ENCODE results near the gene COIL. TPM values are rescaled to one million over a fixed set of nuclear protein-coding genes. Genes with fewer than 3 reads are reported as not detected.
"Not testable (repeated sequence)": the region's sequence is repeated elsewhere in the genome, so short reads cannot be mapped to it uniquely, and the experiment has no call there.

The COIL gene
- total RNA-seq, 2 experiments from 2014 or later = 16.2 to 17.2 TPM

DNA sequence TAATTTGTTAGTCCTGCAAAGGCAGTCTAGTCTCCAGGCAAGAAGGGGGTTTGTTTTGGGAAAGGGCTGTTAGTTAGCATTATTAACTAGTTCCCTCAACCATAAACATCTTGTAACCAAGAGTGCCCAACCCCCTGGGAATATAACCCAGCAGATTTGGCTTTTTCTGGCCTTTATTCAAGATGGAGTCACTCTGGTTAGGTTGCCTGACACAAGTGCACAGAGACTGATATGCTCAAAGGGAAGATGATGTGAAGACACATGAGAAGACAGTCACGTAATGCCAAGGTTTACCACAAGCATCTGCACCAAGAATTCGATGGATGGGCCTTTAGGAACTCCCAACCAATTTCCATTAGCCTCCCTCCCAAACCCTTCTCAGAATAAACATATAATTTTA, 13.2 kb upstream of the COIL start:
- no peak overlapping the region for H3K4me3 Mint-ChIP-seq
- DNase-seq = no peak
- no peaks in the 10 kb centered on the region for H3K9me3 Mint-ChIP-seq
- H3K27ac Mint-ChIP-seq = no peak overlapping the region
- ChIA-PET POLR2A (interaction anchor here (1.4 kb wide), 1 partner anchor 14 kb away, joined by 3 read pairs; the partner anchor contains the start of gene COIL), CTCF (no interaction called here)
- no peaks in the 10 kb centered on the region for H3K36me3 Mint-ChIP-seq (ENCODE audit: low read depth)
- H3K27me3 Mint-ChIP-seq = peaks cover 22% of the 10 kb centered on the region
- H3K4me1 Mint-ChIP-seq = peaks cover 15% of the 10 kb centered on the region

DNA sequence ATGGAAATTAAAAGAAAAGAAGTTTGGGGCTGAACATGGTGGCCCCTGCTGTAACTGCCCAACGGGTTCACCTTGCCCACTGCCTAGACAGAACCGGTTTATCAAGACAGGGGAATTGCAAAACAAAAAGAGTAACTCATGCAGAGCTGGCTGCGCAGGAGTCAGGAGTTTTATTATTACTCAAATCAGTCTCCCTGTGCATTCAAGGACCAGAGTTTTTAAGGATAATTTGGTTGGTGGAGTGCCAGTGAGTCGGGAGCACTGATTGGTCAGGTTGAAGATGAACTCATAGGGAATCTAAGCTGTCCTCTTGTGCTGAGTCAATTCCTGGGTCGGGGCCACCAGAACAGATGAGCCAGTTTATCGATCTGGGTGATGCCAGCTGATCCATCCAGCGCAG, 12.7 kb upstream of the COIL start:
- Mint-ChIP-seq H3K4me3 (no peak overlapping the region), H3K9me3 (no peaks in the 10 kb centered on the region), H3K36me3 (ENCODE audit: low read depth) (no peaks in the 10 kb centered on the region), H3K27me3 (peaks cover 22% of the 10 kb centered on the region), H3K4me1 (peaks cover 10% of the 10 kb centered on the region), H3K27ac (no peak overlapping the region)
- ChIA-PET POLR2A (no interaction called here), CTCF (no interaction called here)
- DNase-seq = no peak

DNA sequence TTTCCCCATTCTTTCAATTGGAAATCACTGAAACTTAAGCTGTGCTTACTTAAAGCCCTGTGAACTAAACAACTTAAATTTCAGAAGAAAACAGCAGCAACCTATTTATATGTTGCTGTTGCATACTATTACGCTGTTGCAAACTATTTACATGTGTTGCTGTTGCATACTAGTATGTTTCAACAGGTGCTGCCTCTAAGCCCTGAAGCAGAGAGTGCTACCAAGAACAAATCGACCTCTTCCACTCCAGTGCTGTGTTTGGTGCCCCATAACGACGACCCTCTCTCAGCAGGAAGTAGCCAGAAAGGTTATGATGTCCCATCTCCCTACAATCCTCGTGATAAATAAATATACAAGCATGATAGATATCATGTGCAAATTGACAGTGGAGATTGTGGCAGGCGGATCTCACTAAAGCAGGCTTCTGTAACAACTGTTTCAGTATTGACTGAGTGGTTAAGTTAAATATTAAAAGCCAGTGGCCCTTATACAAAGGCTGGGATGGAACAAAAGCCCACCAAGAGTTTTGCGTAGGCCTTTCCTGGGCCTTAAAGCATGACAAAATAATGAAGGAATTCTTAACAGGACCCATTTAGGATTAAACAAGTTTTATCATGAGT, 11.4 kb upstream of the COIL start:
- H3K9me3 Mint-ChIP-seq = no peaks in the 10 kb centered on the region
- CTCF ChIA-PET = interaction anchor here (1.4 kb wide), 1 partner anchor 12 kb away, joined by 3 read pairs; the partner anchor contains the start of gene COIL
- H3K27ac Mint-ChIP-seq = no peak overlapping the region
- H3K4me3 Mint-ChIP-seq = no peak overlapping the region
- no peak for DNase-seq
- H3K36me3 Mint-ChIP-seq (ENCODE audit: low read depth) = no peaks in the 10 kb centered on the region
- H3K4me1 Mint-ChIP-seq = peaks cover 4% of the 10 kb centered on the region
- POLR2A ChIA-PET = no interaction called here
- peaks cover 22% of the 10 kb centered on the region for H3K27me3 Mint-ChIP-seq

DNA sequence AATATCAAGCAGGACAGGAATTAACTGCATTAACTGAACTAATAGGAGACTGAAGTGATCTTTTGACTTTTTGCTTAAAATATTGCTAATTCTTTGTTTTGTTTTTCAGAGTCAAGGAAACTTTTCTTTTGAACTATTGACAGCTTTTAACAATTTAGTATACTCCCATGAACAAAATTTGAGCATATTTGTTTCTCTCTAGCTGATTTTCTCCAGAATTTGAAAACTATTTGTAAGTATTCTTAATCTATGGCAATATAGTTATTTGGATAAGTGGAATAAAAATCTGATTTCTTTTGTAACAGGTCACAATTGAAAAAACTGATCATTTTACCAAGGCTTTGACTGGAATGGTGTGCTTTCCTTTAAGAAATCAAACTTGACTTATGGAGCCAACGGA, 10.1 kb upstream of the COIL start:
- H3K27ac Mint-ChIP-seq = no peak overlapping the region
- H3K36me3 Mint-ChIP-seq (ENCODE audit: low read depth) = no peaks in the 10 kb centered on the region
- H3K4me1 Mint-ChIP-seq = no peaks in the 10 kb centered on the region
- H3K27me3 Mint-ChIP-seq = peaks cover 15% of the 10 kb centered on the region
- H3K4me3 Mint-ChIP-seq = no peak overlapping the region
- ChIA-PET CTCF (no interaction called here), POLR2A (no interaction called here)
- no peaks in the 10 kb centered on the region for H3K9me3 Mint-ChIP-seq
- DNase-seq = no peak

DNA sequence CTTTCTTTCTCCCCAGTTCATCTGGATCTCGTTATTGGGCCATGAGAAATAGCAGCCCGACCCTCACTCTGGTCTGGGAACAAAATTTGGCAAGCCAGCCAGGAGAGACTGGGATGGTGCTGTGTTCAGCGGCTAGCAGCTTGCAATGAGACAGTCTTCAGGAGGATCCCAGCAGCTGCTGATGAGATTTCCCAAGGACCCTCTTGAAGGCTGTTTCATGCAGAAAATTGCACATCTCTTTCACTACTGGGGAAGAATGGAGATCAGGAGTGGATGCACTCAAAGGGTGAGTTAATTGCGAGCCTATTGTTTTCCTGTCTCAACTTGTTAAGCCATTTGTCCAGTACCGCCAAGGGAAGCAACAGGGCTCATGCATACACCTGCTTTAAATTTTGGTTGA, 5.5 kb upstream of the COIL start:
- DNase-seq = no peak
- no peaks in the 10 kb centered on the region for H3K9me3 Mint-ChIP-seq
- ChIA-PET POLR2A (interaction anchor here (2.2 kb wide), 1 partner anchor 12 kb away, joined by 8 read pairs; the partner anchor contains the start of gene SCPEP1), CTCF (interaction anchor here (1.5 kb wide), 1 partner anchor 146 kb away, joined by 4 read pairs; no protein-coding TSS in a partner anchor)
- H3K4me1 Mint-ChIP-seq = peaks cover 5% of the 10 kb centered on the region
- H3K27me3 Mint-ChIP-seq = peaks cover 8% of the 10 kb centered on the region
- no peak overlapping the region for H3K27ac Mint-ChIP-seq
- H3K4me3 Mint-ChIP-seq = no peak overlapping the region
- H3K36me3 Mint-ChIP-seq (ENCODE audit: low read depth) = no peaks in the 10 kb centered on the region

DNA sequence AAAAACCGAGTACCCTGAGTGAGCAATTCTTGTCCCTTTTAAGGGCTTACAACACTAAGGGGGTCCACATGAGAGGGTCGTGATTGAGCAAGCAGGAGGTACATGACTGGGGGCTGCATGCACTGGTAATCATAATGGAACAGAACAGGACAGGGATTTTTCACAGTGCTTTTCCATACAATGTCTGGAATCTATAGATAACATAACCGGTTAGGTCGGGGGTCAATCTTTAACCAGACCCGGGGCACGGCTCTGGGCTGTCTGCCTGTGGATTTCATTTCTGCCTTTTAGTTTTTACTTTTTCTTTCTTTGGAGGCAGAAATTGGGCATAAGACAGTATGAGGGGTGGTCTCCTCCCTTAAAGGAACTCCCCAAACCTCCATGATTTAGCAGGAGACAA, 4.8 kb upstream of the COIL start:
- not testable (repeated sequence) for H3K9me3 Mint-ChIP-seq; H3K36me3 Mint-ChIP-seq (ENCODE audit: low read depth); H3K4me3 Mint-ChIP-seq; H3K27me3 Mint-ChIP-seq; DNase-seq; H3K27ac Mint-ChIP-seq
- POLR2A ChIA-PET = interaction anchor here (2.2 kb wide), 1 partner anchor 12 kb away, joined by 8 read pairs; the partner anchor contains the start of gene SCPEP1
- CTCF ChIA-PET = interaction anchor here (1.5 kb wide), 1 partner anchor 146 kb away, joined by 4 read pairs; no protein-coding TSS in a partner anchor
- H3K4me1 Mint-ChIP-seq = peaks cover 10% of the 10 kb centered on the region

DNA sequence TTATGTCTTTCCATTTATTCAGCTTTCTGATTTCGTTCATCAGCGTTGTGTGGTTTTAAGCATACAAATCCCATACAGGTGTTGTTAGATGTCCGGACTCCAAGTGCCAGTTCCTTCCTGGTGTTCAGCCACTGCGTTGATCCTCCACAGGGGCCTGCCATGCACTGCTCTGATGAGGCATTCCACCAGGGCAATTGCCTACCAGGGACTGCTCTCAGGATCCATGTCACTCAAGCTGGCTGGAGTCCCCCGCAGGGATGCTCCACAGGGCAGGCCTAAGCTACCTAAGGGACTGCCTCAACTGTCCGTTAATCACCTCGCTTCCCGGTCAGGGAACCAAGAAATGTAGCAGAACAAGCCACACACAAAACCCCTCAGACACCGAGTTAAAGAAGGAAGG, 4.4 kb upstream of the COIL start:
- H3K4me3 Mint-ChIP-seq; H3K27me3 Mint-ChIP-seq; H3K27ac Mint-ChIP-seq; H3K9me3 Mint-ChIP-seq; DNase-seq; H3K36me3 Mint-ChIP-seq (ENCODE audit: low read depth); CTCF ChIA-PET: not testable (repeated sequence)
- POLR2A ChIA-PET = interaction anchor here (2.2 kb wide), 1 partner anchor 13 kb away, joined by 8 read pairs; the partner anchor contains the start of gene SCPEP1
- peaks cover 10% of the 10 kb centered on the region for H3K4me1 Mint-ChIP-seq

DNA sequence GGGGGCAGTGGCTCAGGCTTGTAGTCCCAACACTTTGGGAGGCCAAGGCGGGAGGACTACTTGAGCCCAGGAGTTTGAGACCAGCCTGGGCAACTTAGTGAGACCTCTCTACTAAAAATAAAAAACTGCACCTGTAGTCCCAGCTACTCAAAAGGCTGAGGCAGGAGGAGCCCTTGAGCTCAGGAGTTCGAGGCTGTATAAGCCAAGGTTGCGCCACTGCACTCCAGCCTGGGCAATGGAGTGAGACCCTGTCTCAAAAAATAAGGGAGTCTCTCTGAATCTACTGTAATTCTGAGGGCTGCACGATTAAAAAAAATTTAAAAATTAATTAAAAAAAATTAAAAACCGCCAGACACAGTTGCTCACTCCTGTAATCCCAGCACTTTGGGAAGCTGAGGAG, 3.9 kb downstream of the COIL start:
- Mint-ChIP-seq H3K4me1 (peaks cover 23% of the 10 kb centered on the region), H3K36me3 (ENCODE audit: low read depth) (peaks cover 12% of the 10 kb centered on the region), H3K4me3 (no peak overlapping the region), H3K9me3 (no peaks in the 10 kb centered on the region), H3K27me3 (no peaks in the 10 kb centered on the region), H3K27ac (no peak overlapping the region)
- ChIA-PET CTCF (interaction anchor here (0.9 to 1.6 kb wide), 2 partner anchors 18 to 177 kb away, joined by 3 read pairs; no protein-coding TSS in a partner anchor), POLR2A (no interaction called here)
- DNase-seq = no peak

DNA sequence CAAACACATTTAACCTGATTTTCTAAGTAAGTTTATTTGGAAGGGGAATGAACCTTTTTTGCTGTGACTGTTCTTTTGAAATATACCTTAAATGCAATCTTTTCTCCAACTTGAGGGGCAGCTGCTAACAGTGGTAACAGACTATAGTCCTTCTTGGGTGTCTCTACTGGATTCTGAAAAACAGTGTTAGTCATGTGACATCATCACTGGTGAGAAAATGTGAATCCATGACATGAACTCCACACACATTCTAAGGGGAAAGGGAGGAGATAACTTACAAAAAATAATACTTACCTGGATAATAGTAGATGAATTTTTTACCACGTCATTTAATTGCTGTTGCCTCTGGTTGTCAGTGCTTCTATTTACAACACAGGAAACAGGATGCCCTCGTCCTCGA, 11.3 kb downstream of the COIL start:
- H3K27ac Mint-ChIP-seq = no peak overlapping the region
- H3K36me3 Mint-ChIP-seq (ENCODE audit: low read depth) = peaks cover 40% of the 10 kb centered on the region
- peaks cover 16% of the 10 kb centered on the region for H3K4me1 Mint-ChIP-seq
- H3K4me3 Mint-ChIP-seq = no peak overlapping the region
- POLR2A ChIA-PET = interaction anchor here (0.7 kb wide), 1 partner anchor 29 kb away, joined by 3 read pairs; the partner anchor contains the start of gene SCPEP1
- no peaks in the 10 kb centered on the region for H3K27me3 Mint-ChIP-seq
- DNase-seq = no peak
- CTCF ChIA-PET = interaction anchor here (1.0 to 1.1 kb wide), 2 partner anchors 60 to 130 kb away, joined by 3 read pairs; no protein-coding TSS in a partner anchor
- H3K9me3 Mint-ChIP-seq = no peaks in the 10 kb centered on the region

DNA sequence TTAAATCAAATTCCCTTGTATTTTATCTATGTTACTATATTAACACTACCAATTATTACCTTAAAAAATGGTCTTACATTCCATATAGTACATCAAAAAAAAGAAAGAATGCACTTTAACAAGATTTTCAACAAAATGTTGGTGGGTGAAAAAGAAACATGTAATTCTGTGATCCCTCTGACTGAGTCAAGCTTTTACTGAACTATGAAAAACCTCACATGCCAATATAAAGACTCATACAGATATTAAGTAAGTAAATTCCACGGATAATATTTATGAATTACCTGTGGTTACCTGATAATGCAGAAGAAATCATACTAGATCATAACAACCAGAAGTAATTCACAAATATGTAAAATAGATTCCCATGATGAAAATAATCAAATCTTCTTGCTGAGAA, 12.4 kb downstream of the COIL start:
- Mint-ChIP-seq H3K4me3 (no peak overlapping the region), H3K9me3 (no peaks in the 10 kb centered on the region), H3K27me3 (no peaks in the 10 kb centered on the region), H3K27ac (no peak overlapping the region), H3K36me3 (ENCODE audit: low read depth) (peaks cover 43% of the 10 kb centered on the region), H3K4me1 (peaks cover 16% of the 10 kb centered on the region)
- DNase-seq = no peak
- ChIA-PET POLR2A (no interaction called here), CTCF (interaction anchor here (1.0 to 1.1 kb wide), 2 partner anchors 59 to 129 kb away, joined by 3 read pairs; no protein-coding TSS in a partner anchor)

DNA sequence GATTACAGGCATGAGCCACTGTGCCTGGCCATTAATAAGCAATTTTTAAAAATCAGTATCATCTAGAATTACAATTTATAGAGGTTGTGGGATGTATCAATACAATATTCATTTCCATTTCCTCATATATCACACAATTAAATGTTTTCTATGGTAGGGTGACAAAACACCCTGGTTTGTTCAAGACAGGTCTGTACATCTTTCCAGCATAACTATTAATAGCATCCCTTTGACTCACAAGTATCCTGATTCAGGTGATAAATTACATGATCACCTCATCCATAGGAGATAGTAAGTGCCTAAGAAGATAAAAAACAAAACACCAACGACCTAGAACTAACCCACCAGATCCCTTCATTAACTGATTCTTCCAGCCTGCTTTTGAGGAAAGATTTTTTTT, 13.1 kb downstream of the COIL start:
- ChIA-PET POLR2A (no interaction called here), CTCF (no interaction called here)
- Mint-ChIP-seq H3K4me1 (peaks cover 16% of the 10 kb centered on the region), H3K27ac (no peak overlapping the region), H3K36me3 (ENCODE audit: low read depth) (peaks cover 42% of the 10 kb centered on the region), H3K4me3 (no peak overlapping the region), H3K27me3 (no peaks in the 10 kb centered on the region), H3K9me3 (no peaks in the 10 kb centered on the region)
- DNase-seq = no peak

DNA sequence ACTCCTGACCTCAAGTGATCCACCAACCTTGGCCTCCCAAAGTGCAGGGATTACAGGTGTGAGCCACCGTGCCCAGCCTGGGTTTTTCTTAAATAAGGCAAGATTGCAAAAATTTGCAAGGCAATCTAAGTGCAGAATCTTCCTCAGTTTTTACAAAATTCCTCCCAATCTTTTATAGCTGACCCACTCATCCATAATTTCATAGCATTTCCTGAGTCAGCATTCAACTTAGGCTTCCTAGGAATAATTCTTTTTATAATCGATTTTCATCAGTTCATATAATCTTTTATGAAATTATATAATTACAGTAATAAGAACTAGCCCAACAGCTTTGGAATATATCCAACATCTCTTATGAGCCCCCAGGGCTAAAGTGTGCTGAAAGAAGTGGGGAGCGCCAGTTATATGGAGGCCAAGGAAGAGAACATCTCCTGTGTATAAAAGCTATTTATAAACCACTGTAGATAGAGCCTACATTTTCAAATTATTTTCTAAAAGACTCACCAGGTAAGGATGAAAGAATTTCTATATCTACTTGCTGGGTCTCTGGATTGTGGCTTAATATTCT, 14.8 kb downstream of the COIL start:
- no peak overlapping the region for H3K27ac Mint-ChIP-seq
- no peaks in the 10 kb centered on the region for H3K9me3 Mint-ChIP-seq
- H3K36me3 Mint-ChIP-seq (ENCODE audit: low read depth) = peaks cover 45% of the 10 kb centered on the region
- DNase-seq = no peak
- no peaks in the 10 kb centered on the region for H3K27me3 Mint-ChIP-seq
- ChIA-PET POLR2A (no interaction called here), CTCF (interaction anchor here (1.6 kb wide), 1 partner anchor 166 kb away, joined by 4 read pairs; no protein-coding TSS in a partner anchor)
- peaks cover 16% of the 10 kb centered on the region for H3K4me1 Mint-ChIP-seq
- no peak overlapping the region for H3K4me3 Mint-ChIP-seq

DNA sequence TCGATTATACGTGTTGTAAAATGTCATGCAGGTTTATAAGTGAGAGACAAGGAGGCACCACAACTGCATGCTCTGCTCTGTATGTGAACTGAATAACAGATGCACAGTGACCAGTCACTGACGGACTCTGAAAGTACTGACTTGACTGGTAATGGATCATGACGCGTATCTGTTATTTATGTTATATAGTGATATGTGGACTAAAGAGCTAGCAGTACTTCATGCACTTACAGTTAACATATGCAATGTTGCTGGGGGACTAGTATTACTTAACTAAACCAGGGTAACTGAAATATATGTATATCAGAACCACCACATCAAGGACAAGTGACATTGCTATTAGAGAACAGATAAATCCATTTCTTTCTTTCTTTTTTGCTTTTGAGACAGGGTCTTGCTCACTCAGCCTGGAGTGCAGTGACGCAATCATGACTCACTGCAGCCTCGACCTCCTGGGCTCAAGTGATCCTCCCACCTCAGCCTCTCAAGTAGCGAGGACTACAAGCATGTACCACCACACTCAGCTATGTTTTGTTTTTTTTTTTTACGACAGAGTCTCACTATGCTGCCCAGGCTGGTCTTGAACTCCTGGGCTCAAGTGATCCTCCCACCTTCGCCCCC, 17.2 kb downstream of the COIL start:
- Mint-ChIP-seq H3K36me3 (ENCODE audit: low read depth) (peaks cover 36% of the 10 kb centered on the region), H3K9me3 (no peaks in the 10 kb centered on the region), H3K27ac (no peak overlapping the region), H3K4me3 (no peak overlapping the region), H3K27me3 (no peaks in the 10 kb centered on the region), H3K4me1 (peaks cover 8% of the 10 kb centered on the region)
- ChIA-PET POLR2A (no interaction called here), CTCF (interaction anchor here (0.9 to 5.2 kb wide), 3 partner anchors 36 to 126 kb away, joined by 3 to 91 read pairs (median 51); no protein-coding TSS in a partner anchor)
- DNase-seq = no peak

Data from activated CD4-positive, alpha-beta memory T cell treated with anti-CD3 and anti-CD28 coated beads, Interleukin-2, amount 10 ng/mL, durations not matched to agents 7 days and 5 days (primary cell).